NCI-H187 (cell line): ENCODE measurements around the gene IGFBP5.

Experiments used
- DNase-seq, 2 experiments: peaks; one replicate each; lab custom pipeline; 2025; lab: John Stamatoyannopoulos, UW

IGFBP5 gene

GRCh38 chr2:216687646-216688045 lies 7.7 kb downstream of the IGFBP5 start:
- no peak for DNase-seq

- DNase-seq, result no peak
These were observed 8.2 kb downstream of the IGFBP5 start for GRCh38 chr2:216687111-216687510.

- no peak for DNase-seq
These were observed 9.9 kb downstream of the IGFBP5 start for GRCh38 chr2:216685327-216685875.

- no peak for DNase-seq
These were observed 11.5 kb downstream of the IGFBP5 start for GRCh38 chr2:216683846-216684245.

GRCh38 chr2:216681683-216682082 lies 13.7 kb downstream of the IGFBP5 start:
- DNase-seq, result no peak

- DNase-seq, result no peak
These were observed 14.3 kb downstream of the IGFBP5 start for GRCh38 chr2:216680951-216681629.

- no peak for DNase-seq
These were observed 15.7 kb downstream of the IGFBP5 start for GRCh38 chr2:216679658-216680024.

GRCh38 chr2:216678813-216679657 lies 16.3 kb downstream of the IGFBP5 start:
- DNase-seq, result no peak

GRCh38 chr2:216678098-216678465 lies 17.3 kb downstream of the IGFBP5 start:
- no peak for DNase-seq

GRCh38 chr2:216677439-216678097 lies 17.8 kb downstream of the IGFBP5 start:
- DNase-seq, result no peak

GRCh38 chr2:216676630-216677029 lies 18.7 kb downstream of the IGFBP5 start:
- DNase-seq, result no peak

GRCh38 chr2:216674376-216674775 lies 21.0 kb downstream of the IGFBP5 start:
- DNase-seq, result no peak

- no peak for DNase-seq
These were observed 21.7 kb downstream of the IGFBP5 start for GRCh38 chr2:216673609-216674008.

GRCh38 chr2:216673021-216673420 lies 22.3 kb downstream of the IGFBP5 start:
- no peak for DNase-seq

GRCh38 chr2:216672466-216672865 lies 22.9 kb downstream of the IGFBP5 start:
- no peak for DNase-seq

- no peak for DNase-seq
These were observed 23.5 kb downstream of the IGFBP5 start for GRCh38 chr2:216671791-216672343.

- no peak for DNase-seq
These were observed 24.3 kb downstream of the IGFBP5 start for GRCh38 chr2:216671081-216671411.

GRCh38 chr2:216670266-216671080 lies 24.9 kb downstream of the IGFBP5 start:
- DNase-seq, result no peak

- DNase-seq, result peak; percentile 24 to 31
These were observed 28.7 kb downstream of the IGFBP5 start for GRCh38 chr2:216666461-216667233.

- no peak for DNase-seq
These were observed 29.6 kb downstream of the IGFBP5 start for GRCh38 chr2:216665717-216666116.

GRCh38 chr2:216665242-216665641 lies 30.1 kb downstream of the IGFBP5 start:
- no peak for DNase-seq
